WTC11 (cell line): ENCODE results near the gene DYSF.

Source experiments
- ATF1 ChIP-seq: sonication (generic); formaldehyde crosslinking; IDR thresholded peaks from 2 replicates; pipeline ENCODE4 v1.8.1; 2023; ENCODE audit warnings: mild to moderate bottlenecking, moderate library complexity, missing genetic modification reagents
- CBFB ChIP-seq: sonication (generic); formaldehyde crosslinking; IDR thresholded peaks from 2 replicates; pipeline ENCODE4 v1.8.1; 2022; ENCODE audit warnings: mild to moderate bottlenecking, low read depth, missing genetic modification reagents
- CREB1 ChIP-seq: sonication (generic); formaldehyde crosslinking; IDR thresholded peaks from 2 replicates; pipeline ENCODE4 v1.8.0; 2023; ENCODE audit warnings: mild to moderate bottlenecking, missing genetic modification reagents
- FOXJ3 ChIP-seq: sonication (generic); formaldehyde crosslinking; IDR thresholded peaks from 2 replicates; pipeline ENCODE4 v1.9.0; 2021; ENCODE audit warnings: missing genetic modification reagents, mild to moderate bottlenecking, borderline replicate concordance
- FOXP1 ChIP-seq: sonication (generic); formaldehyde crosslinking; IDR thresholded peaks from 2 replicates; pipeline ENCODE4 v1.8.0; 2022; ENCODE audit warnings: missing genetic modification reagents, mild to moderate bottlenecking, moderate library complexity, borderline replicate concordance
- GABPB1 ChIP-seq: sonication (generic); formaldehyde crosslinking; IDR thresholded peaks from 2 replicates; pipeline ENCODE4 v1.8.1; 2023; ENCODE audit warnings: mild to moderate bottlenecking, missing genetic modification reagents
- MAX ChIP-seq: sonication (generic); formaldehyde crosslinking; IDR thresholded peaks from 2 replicates; pipeline ENCODE4 v1.8.0; 2022; ENCODE audit warnings: mild to moderate bottlenecking, missing genetic modification reagents
- PREB ChIP-seq: sonication (generic); formaldehyde crosslinking; IDR thresholded peaks from 2 replicates; pipeline ENCODE4 v1.8.1; 2022; ENCODE audit warnings: mild to moderate bottlenecking, missing genetic modification reagents, moderate library complexity, borderline replicate concordance
- SP1 ChIP-seq: sonication (generic); formaldehyde crosslinking; conservative IDR thresholded peaks from 2 replicates; pipeline ENCODE4 v1.8.1; 2022; ENCODE audit warnings: missing genetic modification reagents
- ZNF121 ChIP-seq: sonication (generic); formaldehyde crosslinking; IDR thresholded peaks from 2 replicates; pipeline ENCODE4 v1.8.0; 2023; ENCODE audit warnings: missing genetic modification reagents
- ZNF416 ChIP-seq: fragments of 250-450 bp; sonication (Bioruptor Pico); IDR thresholded peaks from 2 replicates; pipeline ENCODE4 v1.9.0; 2021; ENCODE audit warnings: mild to moderate bottlenecking, inconsistent platforms
- TF ChIP-seq, protein P1 (sequence below): fragments of 200-600 bp; IDR thresholded peaks from 2 replicates; pipeline ENCODE4 v1.8.0; 2022; ENCODE audit warnings: antibody characterized with exemption
- TF ChIP-seq, protein P2 (sequence below): sonication (generic); formaldehyde crosslinking; IDR thresholded peaks from 2 replicates; pipeline ENCODE4 v1.8.1; 2023; ENCODE audit warnings: mild to moderate bottlenecking, missing genetic modification reagents, borderline replicate concordance

DNA sequence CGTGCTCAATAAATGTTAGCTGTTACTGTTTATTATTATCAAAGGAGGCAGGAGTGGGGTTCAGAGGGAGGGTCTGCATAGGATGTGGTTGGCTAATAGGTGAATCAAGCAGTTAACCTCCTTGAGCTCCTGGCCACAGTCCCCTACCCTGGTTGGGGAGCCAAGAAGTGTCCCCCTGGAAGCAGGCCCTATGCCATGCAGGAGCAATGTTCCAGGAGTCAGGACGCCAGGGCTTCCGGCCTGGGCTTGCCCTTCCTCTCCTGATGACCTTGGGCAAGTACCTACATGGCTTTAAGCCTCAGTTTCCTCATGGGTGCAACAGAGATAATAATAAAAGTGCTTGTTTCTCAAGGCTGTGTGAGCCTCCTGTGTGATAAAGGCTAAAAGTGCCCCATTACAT is 84.9 kb downstream of the DYSF start:
- TF ChIP-seq, protein P1, sequence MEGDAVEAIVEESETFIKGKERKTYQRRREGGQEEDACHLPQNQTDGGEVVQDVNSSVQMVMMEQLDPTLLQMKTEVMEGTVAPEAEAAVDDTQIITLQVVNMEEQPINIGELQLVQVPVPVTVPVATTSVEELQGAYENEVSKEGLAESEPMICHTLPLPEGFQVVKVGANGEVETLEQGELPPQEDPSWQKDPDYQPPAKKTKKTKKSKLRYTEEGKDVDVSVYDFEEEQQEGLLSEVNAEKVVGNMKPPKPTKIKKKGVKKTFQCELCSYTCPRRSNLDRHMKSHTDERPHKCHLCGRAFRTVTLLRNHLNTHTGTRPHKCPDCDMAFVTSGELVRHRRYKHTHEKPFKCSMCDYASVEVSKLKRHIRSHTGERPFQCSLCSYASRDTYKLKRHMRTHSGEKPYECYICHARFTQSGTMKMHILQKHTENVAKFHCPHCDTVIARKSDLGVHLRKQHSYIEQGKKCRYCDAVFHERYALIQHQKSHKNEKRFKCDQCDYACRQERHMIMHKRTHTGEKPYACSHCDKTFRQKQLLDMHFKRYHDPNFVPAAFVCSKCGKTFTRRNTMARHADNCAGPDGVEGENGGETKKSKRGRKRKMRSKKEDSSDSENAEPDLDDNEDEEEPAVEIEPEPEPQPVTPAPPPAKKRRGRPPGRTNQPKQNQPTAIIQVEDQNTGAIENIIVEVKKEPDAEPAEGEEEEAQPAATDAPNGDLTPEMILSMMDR = no peak
- no peak for TF ChIP-seq MAX (CRISPR knock-in tag)
- TF ChIP-seq ZNF121 (CRISPR knock-in tag) = no peak
- TF ChIP-seq CREB1 (CRISPR knock-in tag) = no peak
- TF ChIP-seq SP1 (CRISPR knock-in tag) = no peak
- TF ChIP-seq FOXJ3 (CRISPR knock-in tag) = no peak
- no peak for TF ChIP-seq CBFB (CRISPR knock-in tag)
- TF ChIP-seq GABPB1 (CRISPR knock-in tag) = no peak
- no peak for TF ChIP-seq ATF1 (CRISPR knock-in tag)
- TF ChIP-seq PREB = no peak
- TF ChIP-seq, protein P2, sequence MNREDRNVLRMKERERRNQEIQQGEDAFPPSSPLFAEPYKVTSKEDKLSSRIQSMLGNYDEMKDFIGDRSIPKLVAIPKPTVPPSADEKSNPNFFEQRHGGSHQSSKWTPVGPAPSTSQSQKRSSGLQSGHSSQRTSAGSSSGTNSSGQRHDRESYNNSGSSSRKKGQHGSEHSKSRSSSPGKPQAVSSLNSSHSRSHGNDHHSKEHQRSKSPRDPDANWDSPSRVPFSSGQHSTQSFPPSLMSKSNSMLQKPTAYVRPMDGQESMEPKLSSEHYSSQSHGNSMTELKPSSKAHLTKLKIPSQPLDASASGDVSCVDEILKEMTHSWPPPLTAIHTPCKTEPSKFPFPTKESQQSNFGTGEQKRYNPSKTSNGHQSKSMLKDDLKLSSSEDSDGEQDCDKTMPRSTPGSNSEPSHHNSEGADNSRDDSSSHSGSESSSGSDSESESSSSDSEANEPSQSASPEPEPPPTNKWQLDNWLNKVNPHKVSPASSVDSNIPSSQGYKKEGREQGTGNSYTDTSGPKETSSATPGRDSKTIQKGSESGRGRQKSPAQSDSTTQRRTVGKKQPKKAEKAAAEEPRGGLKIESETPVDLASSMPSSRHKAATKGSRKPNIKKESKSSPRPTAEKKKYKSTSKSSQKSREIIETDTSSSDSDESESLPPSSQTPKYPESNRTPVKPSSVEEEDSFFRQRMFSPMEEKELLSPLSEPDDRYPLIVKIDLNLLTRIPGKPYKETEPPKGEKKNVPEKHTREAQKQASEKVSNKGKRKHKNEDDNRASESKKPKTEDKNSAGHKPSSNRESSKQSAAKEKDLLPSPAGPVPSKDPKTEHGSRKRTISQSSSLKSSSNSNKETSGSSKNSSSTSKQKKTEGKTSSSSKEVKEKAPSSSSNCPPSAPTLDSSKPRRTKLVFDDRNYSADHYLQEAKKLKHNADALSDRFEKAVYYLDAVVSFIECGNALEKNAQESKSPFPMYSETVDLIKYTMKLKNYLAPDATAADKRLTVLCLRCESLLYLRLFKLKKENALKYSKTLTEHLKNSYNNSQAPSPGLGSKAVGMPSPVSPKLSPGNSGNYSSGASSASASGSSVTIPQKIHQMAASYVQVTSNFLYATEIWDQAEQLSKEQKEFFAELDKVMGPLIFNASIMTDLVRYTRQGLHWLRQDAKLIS (CRISPR knock-in tag) = no peak
- TF ChIP-seq ZNF416 (CRISPR knock-in tag) = no peak
- TF ChIP-seq FOXP1 (CRISPR knock-in tag) = no peak
